HCT116 (cell line): Measurements from ENCODE around the gene METTL25. TPM values are rescaled to one million over a fixed set of nuclear protein-coding genes. Genes with fewer than 3 reads are reported as not detected.

Experiments used
- ATAC-seq: fragments of 200-7000 bp; cut with Tn5 transposase; 2 replicates; pipeline ENCODE4 v1.9.1; 2020; ENCODE audit warnings: mild to moderate bottlenecking, moderate library complexity
- BruUV-seq: library from RNA; stranded (reverse); fragments of 400-500 nt; replicated peaks from 2 replicates; lab custom pipeline; 2021; lab: Mats Ljungman, UMichigan
- CTCF ChIA-PET: fragments of 300-600 bp; sonication (Branson Sonifier 250); formaldehyde crosslinking; loops from one replicate; lab custom pipeline; 2021; ENCODE audit warnings: antibody characterized with exemption; lab: Charles Lee
- POLR2A ChIA-PET: fragments of 300-600, 350-600 bp; sonication (Branson Sonifier 250); formaldehyde crosslinking; loops from one replicate; lab custom pipeline; 2021; ENCODE audit warnings: antibody characterized with exemption; lab: Charles Lee
- RAD21 ChIA-PET, 2 experiments: fragments of 300-600 bp; sonication (Branson Sonifier 250); formaldehyde crosslinking; loops; one replicate each; lab custom pipeline; 2023; ENCODE audit warnings: low total read pairs in 2 of 2; ENCODE audit not compliant: uncharacterized antibody in 2 of 2, unreplicated experiment in 2 of 2, low non-redundant PET in 1 of 2; lab: Charles Lee
- DNase-seq: peaks from one replicate; pipeline ENCODE4 v3.0.0-alpha.2; 2010; ENCODE audit warnings: low read depth, low spot score
- H2AFZ ChIP-seq: fragments of 200-600 bp; shearing (Covaris generic), sonication (generic); 2 replicates; pipeline ENCODE4 v1.6.1; 2017; ENCODE audit warnings: low read depth, mixed run types, mixed read lengths, antibody characterized with exemption, low read length; ENCODE audit not compliant: poor library complexity, severe bottlenecking
- H3K27ac ChIP-seq: 2 replicates; pipeline ENCODE4 v1.5.1; 2012; ENCODE audit warnings: low read depth, low read length
- H3K27me3 ChIP-seq: fragments of 200-600 bp; sonication (generic); 2 replicates; pipeline ENCODE4 v1.6.1; 2016; ENCODE audit warnings: mixed run types, low read length, mixed read lengths; ENCODE audit not compliant: insufficient read depth
- H3K36me3 ChIP-seq, 2 experiments: fragments of 200-500 bp in 1 of 2; fragments of 200-600 bp in 1 of 2; sonication (Bioruptor generic) in 1 of 2; sonication (generic) in 1 of 2; 2 replicates each; pipeline versions ENCODE4 v1.5.1 to v1.6.1; 2014 to 2016; ENCODE audit warnings: low read length in 2 of 2, inconsistent platforms in 1 of 2, mixed read lengths in 1 of 2, mixed run types in 1 of 2; ENCODE audit not compliant: insufficient read depth in 2 of 2, control insufficient read depth in 1 of 2
- H3K4me1 ChIP-seq, 2 experiments: fragments of 200-600 bp in 1 of 2; sonication (generic) in 1 of 2; 2 replicates each; pipeline versions ENCODE4 v1.5.1 to v1.6.1; 2012 to 2017; ENCODE audit warnings: low read length in 2 of 2, inconsistent platforms in 1 of 2, mild to moderate bottlenecking in 1 of 2, mixed read lengths in 1 of 2, mixed run types in 1 of 2, moderate library complexity in 1 of 2; ENCODE audit not compliant: insufficient read depth in 2 of 2, control insufficient read depth in 1 of 2
- H3K4me2 ChIP-seq: fragments of 200-600 bp; sonication (generic); 2 replicates; pipeline ENCODE4 v1.6.1; 2017; ENCODE audit warnings: mixed run types, low read length, mixed read lengths
- H3K4me3 ChIP-seq, 2 experiments: fragments of 200-600 bp in 1 of 2; sonication (generic) in 1 of 2; replicated peaks in 1 of 2; 2 replicates each; pipeline ENCODE4 v1.5.1; 2011 to 2016; ENCODE audit warnings: low read length in 2 of 2, control low read depth in 1 of 2, low read depth in 1 of 2, mild to moderate bottlenecking in 1 of 2, mixed read lengths in 1 of 2, mixed run types in 1 of 2
- H3K79me2 ChIP-seq: fragments of 200-600 bp; sonication (generic); 2 replicates; pipeline ENCODE4 v1.6.1; 2017; ENCODE audit warnings: mild to moderate bottlenecking, mixed run types, low read length, moderate library complexity, mixed read lengths; ENCODE audit not compliant: insufficient read depth
- H3K9ac ChIP-seq: fragments of 200-600 bp; sonication (generic); 2 replicates; pipeline ENCODE4 v1.6.1; 2016; ENCODE audit warnings: low read length, mixed read lengths
- H3K9me2 ChIP-seq: fragments of 200-600 bp; sonication (generic), shearing (Covaris generic); 2 replicates; pipeline ENCODE4 v1.6.1; 2017; ENCODE audit warnings: mixed run types, mild to moderate bottlenecking, moderate library complexity; ENCODE audit not compliant: insufficient read depth
- H3K9me3 ChIP-seq, 2 experiments: fragments of 200-500 bp in 1 of 2; fragments of 200-600 bp in 1 of 2; sonication (Bioruptor generic) in 1 of 2; sonication (generic) in 1 of 2; 2 replicates each; pipeline ENCODE4 v1.6.1; 2014 to 2017; ENCODE audit warnings: low read length in 2 of 2, mixed read lengths in 2 of 2, inconsistent platforms in 1 of 2, low read depth in 1 of 2, mild to moderate bottlenecking in 1 of 2, mixed run types in 1 of 2, moderate library complexity in 1 of 2; ENCODE audit not compliant: control insufficient read depth in 1 of 2, insufficient read depth in 1 of 2
- H4K20me1 ChIP-seq: fragments of 200-600 bp; sonication (generic), shearing (Covaris generic); 2 replicates; pipeline ENCODE4 v1.6.1; 2017; ENCODE audit warnings: mixed run types, mild to moderate bottlenecking, moderate library complexity; ENCODE audit not compliant: insufficient read depth
- CBX3 ChIP-seq: IDR thresholded peaks from 2 replicates; pipeline ENCODE4 v1.6.1; 2012; ENCODE audit warnings: low read depth
- EGR1 ChIP-seq: IDR thresholded peaks from 2 replicates; pipeline ENCODE4 v1.6.1; 2012; ENCODE audit warnings: low read depth
- EZH2phosphoT487 ChIP-seq: fragments of 200-600 bp; IDR thresholded peaks from 2 replicates; pipeline ENCODE4 v1.6.1; 2018; ENCODE audit warnings: antibody characterized with exemption, borderline replicate concordance
- FOSL1 ChIP-seq: IDR thresholded peaks from 2 replicates; pipeline ENCODE4 v1.6.1; 2012; ENCODE audit warnings: low read depth
- JUND ChIP-seq: IDR thresholded peaks from 2 replicates; pipeline ENCODE4 v1.6.1; 2012
- POLR2AphosphoS5 ChIP-seq: IDR thresholded peaks from 2 replicates; pipeline ENCODE4 v1.6.1; 2011; ENCODE audit warnings: mild to moderate bottlenecking, low read depth, low read length, moderate library complexity
- RAD21 ChIP-seq: IDR thresholded peaks from 2 replicates; pipeline ENCODE4 v1.6.1; 2012; ENCODE audit warnings: low read depth, mild to moderate bottlenecking
- TCF7L2 ChIP-seq: IDR thresholded peaks from 2 replicates; pipeline ENCODE4 v1.7.0; 2011; ENCODE audit warnings: borderline replicate concordance, inconsistent platforms; ENCODE audit not compliant: insufficient read depth, insufficient read length; ENCODE audit errors: extremely low read depth
- YY1 ChIP-seq: IDR thresholded peaks from 2 replicates; pipeline ENCODE4 v1.6.1; 2011; ENCODE audit warnings: low read length, low read depth, moderate library complexity, mild to moderate bottlenecking; ENCODE audit not compliant: insufficient replicate concordance; ENCODE audit errors: extremely low read depth
- ZBTB33 ChIP-seq: IDR thresholded peaks from 2 replicates; pipeline ENCODE4 v1.6.1; 2011; ENCODE audit warnings: mild to moderate bottlenecking, low read length, moderate library complexity; ENCODE audit not compliant: insufficient replicate concordance; ENCODE audit errors: extremely low read depth
- ZFX ChIP-seq: fragments of 450-650 bp; IDR thresholded peaks from 2 replicates; pipeline ENCODE4 v1.6.1; 2017
- ZNF274 ChIP-seq: fragments of 200-500 bp; sonication (Bioruptor generic); IDR thresholded peaks from 2 replicates; pipeline ENCODE4 v1.6.1; 2014; ENCODE audit warnings: mild to moderate bottlenecking, low read depth, low read length, inconsistent platforms
- intact Hi-C: fragments of 100-400 bp; cut with micrococcal nuclease; formaldehyde crosslinking; loops from 2 replicates; pipeline ENCODE4 v1.10.0; 2022
- total RNA-seq: library from RNA; stranded (reverse); gene quantifications from one replicate; pipeline ENCODE4 v1.2.1, GENCODE V29; 2021; ENCODE audit not compliant: unreplicated experiment
- TF ChIP-seq, protein P1 (sequence below), 3 experiments: fragments of 200-600 bp in 1 of 3; sonication (generic) in 1 of 3; IDR thresholded peaks in 2 of 3; conservative IDR thresholded peaks in 1 of 3; 2 replicates each; pipeline ENCODE4 v1.5.1; 2012 to 2017; ENCODE audit warnings: low read depth in 2 of 3, low read length in 2 of 3, antibody characterized with exemption in 1 of 3, borderline replicate concordance in 1 of 3, control low read depth in 1 of 3, mild to moderate bottlenecking in 1 of 3, mixed read lengths in 1 of 3, mixed run types in 1 of 3, moderate library complexity in 1 of 3; ENCODE audit not compliant: insufficient read depth in 1 of 3
- TF ChIP-seq, protein P2 (sequence below): IDR thresholded peaks from 2 replicates; pipeline ENCODE4 v1.6.1; 2012
- TF ChIP-seq, protein P3 (sequence below): IDR thresholded peaks from 2 replicates; pipeline ENCODE4 v1.6.1; 2012

Gene METTL25
- total RNA-seq, 1 experiment from 2014 or later: 4.4 TPM

DNA sequence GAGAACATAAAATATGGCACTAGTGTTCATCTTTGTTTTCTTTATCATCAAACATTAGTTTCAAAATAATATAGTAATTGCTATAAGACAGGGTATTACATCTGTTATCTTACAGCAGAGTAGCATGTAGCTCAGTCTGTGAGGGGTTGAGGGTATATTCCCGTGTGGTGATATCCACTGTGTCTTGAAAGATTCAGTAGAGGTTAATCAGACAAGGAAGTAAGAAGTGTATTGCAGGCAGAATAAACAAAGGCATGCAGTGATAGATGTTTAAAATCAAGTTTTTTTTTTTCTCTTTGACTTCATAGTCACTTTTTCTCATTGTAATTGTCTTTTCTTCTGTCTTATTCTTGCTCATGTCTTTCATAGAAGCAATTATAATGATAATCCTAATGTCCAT, 48.3 kb downstream of the METTL25 start:
- Histone ChIP-seq H3K27ac (no peak overlapping the region), H3K4me1 (no peaks in the 10 kb centered on the region), H3K9me2 (no peaks in the 10 kb centered on the region), H3K4me3 (no peak overlapping the region), H2AFZ (no peak overlapping the region), H3K36me3 (no peaks in the 10 kb centered on the region), H4K20me1 (no peaks in the 10 kb centered on the region), H3K79me2 (no peaks in the 10 kb centered on the region), H3K9me3 (no peaks in the 10 kb centered on the region), H3K27me3 (no peaks in the 10 kb centered on the region), H3K4me2 (no peak overlapping the region), H3K9ac (no peak overlapping the region)
- ChIA-PET CTCF (no interaction called here), POLR2A (no interaction called here), RAD21 (interaction anchor here in 1 of 2 experiments (0.5 kb wide), 1 partner anchor 48 kb away, joined by 5 read pairs; the partner anchor contains the start of genes CCDC59 and METTL25)
- TF ChIP-seq EZH2phosphoT487 (no peak), POLR2AphosphoS5 (no peak), TCF7L2 (no peak)
- ATAC-seq (no peak), DNase-seq (no peak)
- no TSS peak for BruUV-seq
- intact Hi-C loops: no loop called here

GRCh38 chr12:82407481-82407880, 49.2 kb downstream of the METTL25 start:
- Histone ChIP-seq H3K36me3 (no peaks in the 10 kb centered on the region), H3K9me2 (no peaks in the 10 kb centered on the region), H3K79me2 (no peaks in the 10 kb centered on the region), H3K27ac (no peak overlapping the region), H3K9ac (no peak overlapping the region), H3K9me3 (no peaks in the 10 kb centered on the region), H3K4me3 (no peak overlapping the region), H4K20me1 (no peaks in the 10 kb centered on the region), H2AFZ (no peak overlapping the region), H3K4me2 (no peak overlapping the region), H3K4me1 (no peaks in the 10 kb centered on the region), H3K27me3 (no peaks in the 10 kb centered on the region)
- POLR2A ChIA-PET: no interaction called here
- CTCF ChIA-PET: no interaction called here
- DNase-seq (no peak), ATAC-seq (no peak)
- TF ChIP-seq JUND (no peak), FOSL1 (no peak), ZNF274 (no peak), YY1 (no peak), ZBTB33 (no peak), CBX3 (no peak), RAD21 (no peak), EGR1 (no peak), ZFX (no peak)
- TF ChIP-seq, protein P1, sequence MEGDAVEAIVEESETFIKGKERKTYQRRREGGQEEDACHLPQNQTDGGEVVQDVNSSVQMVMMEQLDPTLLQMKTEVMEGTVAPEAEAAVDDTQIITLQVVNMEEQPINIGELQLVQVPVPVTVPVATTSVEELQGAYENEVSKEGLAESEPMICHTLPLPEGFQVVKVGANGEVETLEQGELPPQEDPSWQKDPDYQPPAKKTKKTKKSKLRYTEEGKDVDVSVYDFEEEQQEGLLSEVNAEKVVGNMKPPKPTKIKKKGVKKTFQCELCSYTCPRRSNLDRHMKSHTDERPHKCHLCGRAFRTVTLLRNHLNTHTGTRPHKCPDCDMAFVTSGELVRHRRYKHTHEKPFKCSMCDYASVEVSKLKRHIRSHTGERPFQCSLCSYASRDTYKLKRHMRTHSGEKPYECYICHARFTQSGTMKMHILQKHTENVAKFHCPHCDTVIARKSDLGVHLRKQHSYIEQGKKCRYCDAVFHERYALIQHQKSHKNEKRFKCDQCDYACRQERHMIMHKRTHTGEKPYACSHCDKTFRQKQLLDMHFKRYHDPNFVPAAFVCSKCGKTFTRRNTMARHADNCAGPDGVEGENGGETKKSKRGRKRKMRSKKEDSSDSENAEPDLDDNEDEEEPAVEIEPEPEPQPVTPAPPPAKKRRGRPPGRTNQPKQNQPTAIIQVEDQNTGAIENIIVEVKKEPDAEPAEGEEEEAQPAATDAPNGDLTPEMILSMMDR (IDR thresholded peaks at IDR 0.05 in 2 of 3, conservative IDR thresholded peaks at IDR 0.05 in 1 of 3; ENCODE audit: borderline replicate concordance in 1 of 3, insufficient read depth in 1 of 3, low read depth in 2 of 3, low read length in 2 of 3): no peak
- TF ChIP-seq, protein P2, sequence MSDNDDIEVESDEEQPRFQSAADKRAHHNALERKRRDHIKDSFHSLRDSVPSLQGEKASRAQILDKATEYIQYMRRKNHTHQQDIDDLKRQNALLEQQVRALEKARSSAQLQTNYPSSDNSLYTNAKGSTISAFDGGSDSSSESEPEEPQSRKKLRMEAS: no peak
- TF ChIP-seq, protein P3, sequence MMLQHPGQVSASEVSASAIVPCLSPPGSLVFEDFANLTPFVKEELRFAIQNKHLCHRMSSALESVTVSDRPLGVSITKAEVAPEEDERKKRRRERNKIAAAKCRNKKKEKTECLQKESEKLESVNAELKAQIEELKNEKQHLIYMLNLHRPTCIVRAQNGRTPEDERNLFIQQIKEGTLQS: no peak
- RAD21 ChIA-PET: no interaction called here
- intact Hi-C loops: no loop called here
- BruUV-seq: no TSS peak
